Neural cell (in vitro differentiated cells): ENCODE results near the gene TAPBPL.

Experiments
- CTCF ChIP-seq: fragments of 450-650 bp; IDR thresholded peaks from 2 replicates; pipeline ENCODE4 v1.5.1; 2014; ENCODE audit warnings: antibody characterized with exemption, mild to moderate bottlenecking, moderate library complexity; ENCODE audit not compliant: poor library complexity, severe bottlenecking
- EP300 ChIP-seq: fragments of 450-650 bp; conservative IDR thresholded peaks from 2 replicates; pipeline ENCODE4 v1.6.1; 2014; ENCODE audit warnings: antibody characterized with exemption, mild to moderate bottlenecking, moderate library complexity; ENCODE audit not compliant: poor library complexity, severe bottlenecking
- EZH2 ChIP-seq: fragments of 200-600, 300-800 bp; shearing (Covaris generic), sonication (generic); IDR thresholded peaks from 2 replicates; pipeline ENCODE4 v1.6.1; 2014; ENCODE audit warnings: antibody characterized with exemption, low read length, borderline replicate concordance, mild to moderate bottlenecking; ENCODE audit not compliant: insufficient read depth, poor library complexity, severe bottlenecking
- REST ChIP-seq: IDR thresholded peaks from 2 replicates; pipeline ENCODE4 v1.6.1; 2012; ENCODE audit warnings: borderline replicate concordance
- TAF1 ChIP-seq: IDR thresholded peaks from 2 replicates; pipeline ENCODE4 v1.6.1; 2012; ENCODE audit warnings: low read depth

DNA sequence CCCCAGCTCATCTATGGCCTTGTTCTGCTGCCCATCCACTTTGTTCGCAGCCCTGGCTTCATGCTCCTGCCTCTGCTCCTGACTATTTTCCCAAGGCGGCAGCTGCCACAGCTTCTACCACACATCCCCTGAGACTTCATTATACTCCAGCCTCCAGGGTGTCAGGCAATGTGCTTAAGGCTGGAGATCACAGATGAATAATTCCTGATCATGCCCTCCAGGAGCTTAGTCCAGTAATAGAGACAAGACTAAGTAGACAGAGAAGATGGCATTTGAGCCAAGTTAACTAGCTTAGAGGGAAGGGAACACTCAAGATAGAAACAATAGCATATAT, 7.1 kb downstream of the TAPBPL start:
- TF ChIP-seq CTCF (no peak), EP300 (no peak), TAF1 (no peak), REST (no peak), EZH2 (no peak)
